ENCODE results near the gene OST4.

Gene OST4

DNA sequence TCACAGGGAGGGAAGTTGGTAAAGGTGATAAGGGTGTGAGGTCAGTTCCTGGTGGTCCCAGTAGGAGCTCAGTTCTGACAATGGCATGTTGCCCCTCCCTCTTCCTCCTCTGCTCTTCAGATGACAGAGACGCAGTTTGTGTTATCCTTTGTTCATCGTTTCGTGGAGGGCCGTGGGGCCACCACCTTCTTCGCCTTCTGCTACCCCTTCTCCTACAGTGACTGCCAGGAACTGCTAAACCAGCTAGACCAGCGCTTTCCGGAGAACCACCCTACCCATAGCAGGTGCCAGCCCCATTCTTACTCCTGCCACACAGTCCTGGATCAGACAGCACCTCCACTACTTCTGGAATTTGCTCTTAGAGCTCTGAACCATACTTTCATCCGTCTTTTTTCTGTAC is 17.7 kb downstream of the OST4 start:
- DNase-seq (ENCODE audit: low read depth in 3 of 3) = no peak

- no peak for DNase-seq (ENCODE audit: low read depth in 3 of 3)
These were observed 18.1 kb downstream of the OST4 start for GRCh38 chr2:27053321-27053720.

- DNase-seq (ENCODE audit: low read depth in 3 of 3) = peak in 1 of 3 experiments; percentile 14
These were observed 19.4 kb downstream of the OST4 start for GRCh38 chr2:27051902-27052645.

- DNase-seq (ENCODE audit: low read depth in 3 of 3) = peak; percentile 92 to 96 (median 92)
These were observed 20.2 kb downstream of the OST4 start, which contains the start of gene AGBL5 for GRCh38 chr2:27050996-27051901. AGBL5 (plus strand) TSS chr2:27051668; CDS start chr2:27052959, 1,291 bp downstream.

- peak; percentile 85 to 91 (median 88) for DNase-seq (ENCODE audit: low read depth in 3 of 3)
These were observed 21.0 kb downstream of the OST4 start for GRCh38 chr2:27050281-27050995.

- DNase-seq (ENCODE audit: low read depth in 3 of 3) = peak; percentile 44 to 54 (median 51)
These were observed 21.8 kb downstream of the OST4 start for GRCh38 chr2:27049422-27050280.

DNA sequence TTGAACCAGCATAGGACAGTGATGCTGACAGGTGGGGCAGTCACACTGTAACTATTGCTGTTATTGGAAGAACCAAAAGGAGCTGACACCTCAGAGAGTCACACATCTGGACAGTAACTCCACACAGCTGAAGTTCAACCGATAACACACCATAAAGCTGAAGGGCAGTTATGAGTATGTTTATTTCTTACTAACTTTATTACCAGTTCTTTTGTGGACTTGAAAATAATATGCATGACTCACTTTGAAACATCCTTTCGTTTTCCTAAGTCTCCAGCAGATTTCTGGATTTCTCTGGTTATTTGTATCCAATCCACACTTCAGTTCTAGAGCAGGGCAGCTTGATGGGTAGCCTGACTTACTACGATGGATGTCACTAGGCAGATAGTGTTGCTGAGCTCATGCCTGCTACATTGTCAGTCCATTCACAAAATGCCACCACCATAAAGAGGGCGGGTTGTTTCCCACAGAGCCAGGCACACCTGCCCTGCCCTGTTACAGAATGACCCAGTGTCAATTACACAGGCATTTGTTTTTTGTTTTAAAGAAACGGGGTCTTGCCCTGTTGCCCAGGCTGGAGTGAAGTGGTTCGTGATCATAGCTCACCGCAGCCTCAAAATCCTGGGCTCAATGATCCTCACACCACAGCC is 28.3 kb downstream of the OST4 start:
- no peak for DNase-seq (ENCODE audit: low read depth in 3 of 3)

- DNase-seq (ENCODE audit: low read depth in 3 of 3) = no peak
These were observed 29.2 kb downstream of the OST4 start for GRCh38 chr2:27042159-27042661.

DNA sequence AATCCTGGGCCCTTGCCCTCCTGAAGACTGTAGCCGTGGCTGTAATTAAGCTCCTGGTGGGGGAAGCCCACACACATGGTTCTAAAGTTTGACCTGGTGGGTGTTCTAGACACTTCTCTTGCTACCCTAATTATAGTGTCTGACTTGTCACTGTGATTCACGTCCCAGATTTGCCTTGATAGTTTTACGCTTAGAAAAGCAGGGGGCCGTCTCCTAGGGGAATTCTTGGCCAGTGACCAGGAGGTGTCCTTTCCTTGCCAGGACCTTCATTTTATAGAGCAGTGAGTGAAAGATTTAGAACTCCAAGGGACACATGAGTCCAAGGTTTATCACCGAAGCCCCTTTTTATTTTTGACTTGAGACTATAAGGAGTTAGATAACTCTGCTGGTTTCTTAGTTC is 29.7 kb downstream of the OST4 start:
- DNase-seq (ENCODE audit: low read depth in 3 of 3) = no peak

DNA sequence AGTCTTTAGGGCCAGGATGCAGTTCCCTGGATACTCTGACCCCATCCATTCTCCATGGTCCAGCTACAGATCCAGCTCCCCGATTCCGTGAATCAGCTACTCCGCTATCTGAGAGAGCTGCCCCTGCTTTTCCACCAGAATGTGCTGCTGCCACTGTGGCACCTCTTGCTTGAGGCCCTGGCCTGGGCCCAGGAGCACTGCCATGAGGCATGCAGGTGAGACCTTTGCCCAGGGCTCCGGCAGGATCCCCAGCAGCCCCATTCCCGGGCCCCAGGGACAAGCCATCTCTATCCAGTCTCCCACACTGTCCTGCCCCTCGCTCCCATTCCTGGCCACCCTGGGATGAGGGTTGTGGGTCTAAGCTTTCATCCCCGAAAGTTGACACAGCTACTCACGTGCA is 31.2 kb downstream of the OST4 start:
- DNase-seq (ENCODE audit: low read depth in 3 of 3) = no peak

- DNase-seq (ENCODE audit: low read depth in 3 of 3) = no peak
These were observed 31.6 kb downstream of the OST4 start for GRCh38 chr2:27039871-27040270.

GRCh38 chr2:27039426-27039825 is 32.0 kb downstream of the OST4 start:
- DNase-seq (ENCODE audit: low read depth in 3 of 3) = no peak

GRCh38 chr2:27038631-27039339 is 32.7 kb downstream of the OST4 start:
- no peak for DNase-seq (ENCODE audit: low read depth in 3 of 3)

DNA sequence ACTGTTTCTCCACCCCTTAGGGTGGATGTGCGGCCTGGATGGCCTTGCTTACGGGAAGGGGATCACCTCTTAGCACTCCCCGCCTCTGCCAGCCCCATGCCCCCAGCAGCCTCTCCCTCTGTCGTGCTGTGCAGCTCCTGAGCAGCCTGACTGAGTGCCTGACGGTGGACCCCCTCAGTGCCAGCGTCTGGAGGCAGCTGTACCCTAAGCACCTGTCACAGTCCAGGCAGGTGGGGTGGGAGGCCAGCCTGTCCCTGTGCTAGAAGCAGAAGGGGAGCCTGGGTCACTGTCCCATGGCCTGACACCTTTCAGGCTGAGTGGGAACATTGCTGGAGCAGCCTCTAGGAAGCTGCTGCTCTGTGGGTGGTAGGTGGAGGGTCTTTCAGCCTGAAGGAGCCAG is 33.4 kb downstream of the OST4 start:
- DNase-seq (ENCODE audit: low read depth in 3 of 3) = no peak

DNA sequence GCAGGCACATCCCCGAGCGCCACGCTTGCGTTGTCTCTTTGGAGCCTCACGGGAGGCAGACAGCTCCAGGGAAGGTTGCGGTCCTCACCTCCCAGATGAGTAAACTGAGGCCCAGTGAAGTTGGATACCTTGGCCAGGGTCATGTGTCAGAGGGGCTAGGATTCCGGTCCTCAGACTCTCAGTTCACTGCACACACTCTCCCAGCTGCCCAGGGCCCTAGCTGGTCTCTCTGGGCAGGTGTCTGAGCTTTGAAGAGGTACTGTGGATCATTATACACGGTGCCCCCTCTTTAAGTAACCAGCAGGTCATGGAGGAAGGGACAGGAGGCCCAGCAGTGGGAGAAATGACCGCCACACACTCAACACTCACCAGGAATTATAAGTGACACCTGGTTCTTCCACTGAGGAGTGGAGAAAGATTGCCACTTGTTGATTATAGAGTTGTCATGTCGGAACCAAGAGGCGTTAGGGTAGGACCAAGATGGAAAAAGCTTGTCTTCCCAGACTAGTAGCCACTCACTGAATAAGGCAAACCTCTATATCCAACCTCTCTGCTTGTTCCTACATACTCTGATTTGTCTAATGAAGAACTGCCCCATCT is 38.1 kb downstream of the OST4 start:
- DNase-seq (ENCODE audit: low read depth in 3 of 3) = peak in 1 of 3 experiments; percentile 10

GRCh38 chr2:27032495-27033252 is 38.8 kb downstream of the OST4 start, which contains the start of gene TMEM214:
TMEM214 (plus strand) TSS chr2:27032965; CDS start chr2:27033016, 51 bp downstream.
- DNase-seq (ENCODE audit: low read depth in 3 of 3) = peak; percentile 47 to 71 (median 68)

GRCh38 chr2:27029051-27029450 is 42.4 kb downstream of the OST4 start:
- no peak for DNase-seq (ENCODE audit: low read depth in 3 of 3)

DNA sequence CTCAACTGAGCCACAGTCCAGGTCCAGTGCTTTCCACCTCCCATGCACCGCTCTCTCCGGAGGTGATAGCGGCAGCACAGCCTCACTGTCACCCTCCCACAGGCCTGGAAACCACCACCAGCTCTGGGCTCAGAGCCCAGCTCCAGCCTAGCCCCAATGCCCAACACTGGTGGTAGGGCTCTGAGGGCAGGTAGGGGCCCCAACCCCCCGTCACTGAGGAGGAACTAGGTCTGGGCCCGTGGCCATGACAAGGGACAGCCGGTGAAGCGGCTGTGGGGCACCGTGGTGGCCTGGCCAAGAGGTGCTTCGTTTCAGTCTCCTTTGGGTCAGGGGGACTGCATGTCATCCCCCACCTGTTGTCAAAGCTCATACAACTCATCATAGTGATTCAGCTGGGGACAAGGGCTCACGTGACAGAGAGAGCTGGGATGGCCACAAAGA is 44.2 kb downstream of the OST4 start:
- no peak for DNase-seq (ENCODE audit: low read depth in 3 of 3)

All from stimulated activated CD4-positive, alpha-beta T cell treated with anti-CD3 and anti-CD28 coated beads, TNF-alpha, amount 100 ng/mL, for 4 hours (primary cell).